NCI-H1092 (cell line): ENCODE data around the gene TMPRSS6.

ENCODE experiments used
- DNase-seq: peaks from one replicate; lab custom pipeline; 2025; lab: John Stamatoyannopoulos, UW

TMPRSS6 gene

DNA sequence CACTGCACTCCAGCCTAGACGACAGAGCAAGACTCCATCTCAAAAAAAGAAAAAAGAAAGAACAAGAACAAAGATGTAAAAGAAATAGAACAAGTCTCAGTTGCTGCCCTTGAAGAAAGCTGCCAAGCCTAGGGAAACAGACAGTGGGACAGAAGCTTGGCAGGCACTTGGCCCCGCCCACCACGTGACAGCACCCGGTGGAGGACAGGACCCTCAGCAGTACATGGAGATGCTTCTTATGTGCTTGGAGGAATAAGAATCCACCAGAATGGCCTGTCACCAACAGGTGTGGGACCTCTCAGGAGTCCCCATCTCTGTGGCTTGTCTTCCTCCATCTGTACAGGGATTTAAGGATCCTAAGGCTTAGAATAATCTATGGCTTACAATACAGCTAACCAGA is 7.6 kb upstream of the TMPRSS6 start:
- no peak for DNase-seq

DNA sequence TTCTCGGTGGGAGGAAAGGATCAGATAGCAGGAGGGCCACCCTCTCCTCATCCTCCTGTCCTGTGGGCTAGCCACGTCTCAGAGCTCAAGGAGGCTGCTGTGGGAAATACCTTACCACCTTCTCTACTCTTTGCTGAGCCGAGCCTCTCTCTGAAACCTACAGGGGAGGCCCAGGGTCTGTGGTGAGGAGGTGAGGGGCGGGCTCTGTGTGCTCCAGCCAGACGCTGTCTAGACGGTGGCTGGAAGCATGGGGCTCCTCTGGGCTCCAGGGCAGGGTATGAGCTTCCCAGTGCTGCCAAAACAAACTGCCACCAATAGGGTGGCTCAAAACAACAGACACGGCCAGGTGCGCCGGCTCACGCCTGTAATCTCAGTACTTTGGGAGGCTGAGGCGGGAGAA is 5.5 kb upstream of the TMPRSS6 start:
- DNase-seq: no peak

DNA sequence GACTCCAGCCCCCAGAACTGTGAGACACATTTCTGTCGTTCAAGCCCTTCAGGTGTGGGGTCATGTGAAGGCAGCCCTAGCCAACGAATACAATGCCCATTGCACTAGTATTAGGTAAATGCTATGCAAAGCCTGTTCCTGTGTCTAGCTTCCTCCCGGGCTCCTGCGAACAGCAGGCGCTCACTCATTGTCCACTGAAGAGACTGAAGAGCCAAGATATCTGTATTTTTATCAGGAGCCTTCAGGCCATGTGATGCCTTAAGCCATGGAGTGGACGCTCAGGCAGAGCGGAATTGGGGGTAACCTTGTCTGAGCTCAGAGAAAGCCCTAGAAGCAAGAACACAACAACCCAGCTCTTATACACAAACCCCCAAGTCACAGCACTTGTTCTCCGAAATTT is 4.2 kb upstream of the TMPRSS6 start:
- no peak for DNase-seq

DNA sequence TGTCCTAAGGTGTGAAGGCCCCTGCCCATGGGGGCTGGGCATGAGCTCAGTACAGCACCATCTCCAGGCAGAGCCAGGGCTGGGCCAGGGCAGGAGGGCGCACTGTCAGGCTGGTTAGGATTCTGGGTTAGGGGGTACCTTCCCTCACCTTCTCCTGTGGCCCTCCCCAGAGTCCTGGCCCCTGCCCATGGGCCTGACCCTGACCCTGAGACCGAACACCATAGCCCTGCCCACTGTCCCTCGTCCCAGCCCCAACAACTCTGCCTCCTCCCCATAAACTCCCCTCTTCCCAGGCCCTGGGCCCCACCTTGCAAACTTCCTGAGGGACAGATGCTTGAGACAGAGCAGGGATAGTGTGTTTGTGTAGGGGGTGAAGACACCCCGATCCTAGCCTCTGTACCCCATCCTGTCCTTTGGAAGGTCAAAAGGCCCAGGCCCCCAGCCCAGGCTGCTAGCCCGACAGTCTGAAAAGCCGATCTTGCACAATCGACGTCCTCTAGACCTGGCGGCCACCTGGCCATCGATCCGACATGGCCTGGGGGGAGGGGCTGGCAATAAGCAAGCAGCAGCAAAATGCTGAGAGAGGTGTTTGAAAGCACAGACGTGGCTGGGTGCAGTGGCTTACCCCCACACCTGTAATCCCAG is 2.7 kb upstream of the TMPRSS6 start:
- no peak for DNase-seq

DNA sequence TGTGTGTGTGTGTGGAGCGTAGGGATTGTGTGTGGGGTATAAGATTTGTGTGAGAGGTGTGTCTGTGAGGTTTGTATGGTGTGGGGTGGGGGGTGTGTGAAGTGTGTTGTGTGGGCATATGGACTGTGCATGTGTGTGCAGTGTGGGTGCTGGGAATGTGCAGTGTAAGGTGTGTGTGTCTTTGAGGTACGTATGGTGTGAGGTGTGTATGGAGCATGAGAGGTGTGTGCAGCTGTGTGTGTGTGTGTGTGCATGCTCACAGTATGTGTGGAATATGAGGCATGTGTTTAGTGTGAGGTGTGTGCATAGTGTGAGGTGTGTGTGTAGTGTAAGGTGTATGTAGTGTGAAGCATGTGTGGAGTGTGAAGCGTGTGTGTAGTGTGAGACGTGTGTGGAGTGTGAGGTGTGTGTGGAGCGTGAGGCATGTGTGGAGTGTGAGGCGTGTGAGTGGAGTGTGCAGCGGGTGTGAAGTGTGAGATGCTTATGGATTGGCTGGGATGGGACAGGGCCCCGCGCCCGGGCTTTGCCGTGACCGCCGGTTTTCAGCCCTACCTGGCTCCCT is 1.7 kb upstream of the TMPRSS6 start:
- no peak for DNase-seq

DNA sequence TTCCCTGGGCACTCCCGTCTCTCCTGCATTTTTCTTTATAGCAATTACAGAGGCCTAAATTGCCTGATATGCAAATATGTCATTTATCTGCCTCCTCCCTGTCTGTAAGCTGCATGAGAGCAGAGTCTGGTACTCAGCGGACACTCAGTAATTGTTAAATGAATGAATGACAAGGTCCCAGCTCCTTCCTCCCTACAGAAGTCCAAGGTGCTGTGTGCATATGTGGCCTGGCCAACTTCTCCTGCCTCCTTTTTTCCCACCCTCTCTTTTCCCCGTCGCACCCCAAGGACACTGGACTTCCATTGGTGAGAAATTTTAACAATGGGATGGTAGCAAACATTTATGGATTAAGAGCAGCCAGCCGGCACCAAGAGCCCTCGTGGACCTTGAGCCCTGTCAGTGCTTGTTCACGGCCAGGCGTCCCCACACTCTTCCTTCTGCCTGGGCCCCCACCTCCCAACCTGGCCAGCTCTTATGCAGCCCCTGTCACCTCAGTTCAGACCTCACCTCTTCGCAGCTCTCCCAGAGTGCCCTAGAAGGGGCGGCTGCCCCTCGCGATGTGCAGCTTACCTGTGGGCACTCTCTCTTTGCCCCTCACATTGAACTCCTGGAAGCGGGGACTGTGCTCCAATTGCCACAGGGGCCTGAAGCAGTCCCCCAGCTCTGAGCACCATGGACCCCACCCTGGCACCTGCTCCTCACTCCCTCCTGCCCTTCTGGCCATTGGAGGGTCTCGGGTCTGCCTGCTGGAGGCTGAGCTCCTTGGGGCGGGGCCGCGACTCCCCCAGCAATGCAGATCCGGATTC is 1.5 kb downstream of the TMPRSS6 start:
- no peak for DNase-seq

DNA sequence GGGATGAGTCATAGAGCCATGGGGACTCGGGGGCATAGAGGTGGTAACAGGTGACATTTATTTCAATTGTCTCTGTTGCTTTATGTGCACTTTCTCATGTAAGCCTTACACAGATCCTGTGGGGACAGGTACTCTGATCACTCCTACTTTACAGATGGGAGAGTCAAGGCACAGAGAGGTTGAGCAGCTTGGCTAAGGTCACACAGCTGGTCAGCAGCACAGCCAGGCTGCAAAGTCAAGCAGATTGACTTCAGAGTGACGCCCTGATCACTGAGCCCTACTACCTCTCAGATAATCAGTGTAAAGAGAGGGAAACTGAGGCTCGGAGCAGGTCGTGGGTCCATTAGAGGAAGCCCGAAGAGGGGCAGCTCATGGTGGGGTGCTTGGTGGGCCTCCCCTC is 3.5 kb downstream of the TMPRSS6 start:
- DNase-seq: no peak

DNA sequence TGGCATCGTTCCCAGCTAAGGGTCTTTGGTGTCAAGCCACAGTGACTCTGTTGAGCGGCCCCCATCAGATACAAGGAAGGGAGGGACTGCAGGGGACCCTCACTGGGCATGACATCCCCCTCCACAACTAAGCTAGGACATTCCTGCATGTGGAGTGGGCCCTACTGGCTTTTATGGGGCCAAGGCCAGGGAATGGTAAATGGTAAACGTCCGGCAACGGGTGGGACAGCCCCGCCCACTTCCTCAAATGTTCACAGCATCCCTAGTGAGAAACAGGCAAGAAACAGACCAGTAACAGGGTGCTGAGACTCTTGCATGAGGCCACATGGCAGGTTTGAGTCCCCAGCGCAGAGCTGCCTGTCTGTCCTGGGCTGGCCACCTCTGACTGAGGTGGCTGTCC is 4.4 kb downstream of the TMPRSS6 start:
- DNase-seq: no peak

DNA sequence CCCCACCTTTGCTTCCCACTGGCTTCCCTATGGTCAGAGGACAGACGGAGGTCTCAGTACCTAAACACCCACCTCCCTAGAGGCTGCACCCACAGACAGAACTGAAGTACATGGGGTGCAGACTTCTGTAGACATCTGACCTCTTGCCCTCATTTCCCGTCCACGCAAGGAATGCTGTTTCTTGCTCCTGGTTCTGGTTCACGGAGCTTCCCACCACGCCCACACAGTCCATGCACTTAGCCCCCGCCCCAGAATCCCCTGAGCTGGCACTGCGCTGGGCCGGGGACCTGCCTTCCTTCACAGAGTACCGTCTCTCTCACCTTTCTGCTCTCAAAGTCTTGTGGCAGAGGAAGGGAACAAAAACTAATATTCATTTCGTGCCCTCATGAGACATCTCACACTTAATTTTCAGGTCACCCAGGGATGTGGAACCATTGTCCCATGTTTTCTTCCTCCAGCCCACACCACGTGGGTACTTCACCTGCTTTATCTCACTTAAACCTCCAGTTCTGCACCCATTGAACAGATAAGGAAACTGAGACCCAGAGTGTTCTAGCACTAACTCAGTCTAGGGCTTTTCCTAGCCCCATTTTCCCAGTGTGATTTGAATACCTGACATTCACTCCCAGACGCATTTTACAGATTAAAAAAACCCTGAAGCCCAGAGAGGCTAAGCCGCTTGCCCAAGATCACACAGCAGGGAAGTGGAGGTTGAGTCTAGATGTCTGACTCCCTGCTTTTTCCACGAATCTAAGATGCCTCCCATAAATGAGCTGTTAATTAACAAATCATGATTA is 5.7 kb downstream of the TMPRSS6 start:
- no peak for DNase-seq

DNA sequence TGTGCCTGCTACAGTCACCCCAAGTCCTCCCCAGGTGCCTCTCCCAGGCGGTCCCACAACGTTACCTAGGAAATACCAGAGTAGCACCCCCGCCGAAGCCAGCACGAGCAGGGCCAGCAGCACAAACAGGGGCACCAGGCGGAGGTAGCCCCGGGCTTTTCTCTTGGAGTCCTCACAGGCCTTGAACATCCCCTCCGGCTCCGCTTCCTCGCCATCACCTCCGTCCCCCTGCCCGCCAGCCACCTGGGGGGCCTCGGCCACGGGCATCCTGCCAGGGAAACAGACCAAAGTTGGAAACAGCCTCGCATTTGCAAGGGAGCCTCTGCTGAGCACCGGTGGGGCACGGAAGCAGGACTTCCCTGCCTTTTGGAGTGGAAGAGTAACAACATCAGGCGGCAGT is 6.4 kb downstream of the TMPRSS6 start:
- DNase-seq: no peak

DNA sequence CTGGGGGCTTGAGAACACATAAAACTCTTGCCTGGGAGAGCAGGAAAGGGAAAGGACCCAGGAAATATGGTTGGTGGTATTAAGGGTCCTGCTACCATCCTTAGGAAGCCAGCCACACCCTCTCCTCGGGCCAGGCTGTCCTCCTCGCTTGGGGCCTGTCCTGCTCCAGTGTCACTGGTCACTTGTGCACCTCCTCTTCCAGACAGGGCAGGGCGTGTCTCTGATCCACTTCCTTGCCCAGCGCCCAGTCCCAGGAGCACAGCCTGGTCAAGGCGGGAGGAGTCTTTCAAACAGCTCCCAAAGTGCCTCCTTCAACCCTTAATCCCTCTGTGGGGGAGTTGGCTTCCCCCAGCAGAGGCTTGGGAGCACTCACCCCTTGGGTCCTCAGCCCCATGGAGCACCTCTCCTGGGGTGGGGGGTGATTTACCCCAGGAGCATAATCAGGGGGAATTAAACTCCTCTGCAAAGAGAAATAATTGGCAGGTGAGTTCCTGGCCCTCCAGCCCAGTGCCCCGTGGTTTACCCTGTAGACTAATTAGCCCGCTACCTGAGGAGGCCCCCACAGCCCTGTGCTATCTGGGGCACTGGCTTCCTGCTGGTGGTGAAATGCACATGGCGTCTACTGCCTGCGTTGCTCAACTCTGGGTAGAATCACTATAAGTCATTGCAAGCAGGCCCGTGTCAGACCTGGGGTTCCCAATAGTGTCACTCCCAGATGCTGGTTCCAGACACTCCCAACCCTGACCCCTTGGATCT is 8.0 kb downstream of the TMPRSS6 start:
- no peak for DNase-seq

DNA sequence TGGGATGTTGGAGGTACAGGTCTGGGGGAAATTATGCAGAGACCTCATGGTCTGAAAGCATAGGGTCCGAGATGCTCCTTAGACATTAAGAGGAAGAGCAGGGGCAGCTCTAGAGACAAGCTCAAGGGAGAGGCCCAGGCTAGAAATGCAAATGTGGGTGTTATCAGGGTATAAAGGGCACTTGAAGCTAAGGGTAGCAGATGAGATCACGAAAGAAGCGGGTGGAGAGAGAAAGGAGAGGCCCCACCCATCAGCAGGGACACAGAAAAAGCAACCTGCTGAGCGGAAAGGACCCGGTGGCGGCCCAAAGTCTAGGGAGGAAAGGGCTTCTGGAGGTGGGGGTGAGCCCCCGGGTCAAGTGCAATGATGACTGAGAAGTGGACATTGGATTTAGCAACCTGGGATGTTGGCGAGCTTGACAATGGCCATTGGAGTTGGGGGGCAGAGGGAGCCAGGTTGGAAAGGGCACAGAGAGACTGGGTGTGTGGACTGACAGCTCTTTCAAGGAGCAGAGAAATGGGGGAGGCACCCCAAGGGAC is 8.9 kb downstream of the TMPRSS6 start:
- DNase-seq: no peak

DNA sequence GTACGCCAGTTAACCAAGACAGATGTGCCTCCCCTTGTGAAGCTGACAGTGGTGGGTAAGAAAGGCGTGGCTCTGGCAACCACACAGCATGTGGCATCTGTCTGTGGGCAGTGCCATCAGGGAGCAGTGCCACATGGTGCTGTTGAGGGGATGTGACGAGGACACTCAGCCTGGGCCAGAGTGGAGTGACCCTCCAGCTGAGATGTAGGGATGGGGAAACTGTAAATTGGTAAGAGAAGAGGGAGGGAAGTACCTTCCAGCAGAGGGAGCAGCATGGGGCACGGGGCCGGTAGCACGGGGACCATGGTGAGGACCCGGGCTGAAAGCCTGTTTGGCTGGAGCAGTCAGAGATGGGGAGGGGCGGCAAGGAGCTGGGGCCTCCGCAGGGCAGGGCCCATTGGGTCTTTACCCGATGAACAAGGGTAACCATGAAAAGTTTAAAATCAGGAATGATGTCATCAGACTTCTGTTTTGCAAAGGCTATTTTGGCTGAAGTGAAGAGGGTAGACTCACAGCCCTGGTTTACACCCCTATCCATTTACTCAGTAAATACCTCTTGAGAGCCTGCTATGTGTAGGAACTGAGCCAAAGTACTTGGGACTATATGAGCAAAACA is 10.4 kb downstream of the TMPRSS6 start:
- DNase-seq: no peak

DNA sequence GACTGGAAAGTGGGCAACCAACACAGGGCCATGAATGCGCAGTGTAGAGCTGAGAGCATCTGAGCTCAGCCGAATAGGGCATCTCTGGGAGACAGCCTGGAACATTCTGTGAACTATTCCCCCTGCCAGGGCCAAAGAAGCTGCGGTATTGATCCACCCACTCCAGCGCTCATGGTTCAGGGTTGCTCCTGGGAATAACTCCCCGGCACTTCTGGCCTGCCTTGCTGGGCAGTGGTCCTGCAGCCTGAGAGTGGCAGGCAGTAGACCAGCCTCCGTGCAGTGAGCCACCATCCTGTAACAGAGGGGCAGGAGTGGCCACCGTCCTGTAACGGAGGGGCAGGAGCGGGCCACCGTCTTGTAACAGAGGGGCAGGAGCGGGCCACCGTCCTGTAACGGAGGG is 12.2 kb downstream of the TMPRSS6 start:
- DNase-seq: no peak

DNA sequence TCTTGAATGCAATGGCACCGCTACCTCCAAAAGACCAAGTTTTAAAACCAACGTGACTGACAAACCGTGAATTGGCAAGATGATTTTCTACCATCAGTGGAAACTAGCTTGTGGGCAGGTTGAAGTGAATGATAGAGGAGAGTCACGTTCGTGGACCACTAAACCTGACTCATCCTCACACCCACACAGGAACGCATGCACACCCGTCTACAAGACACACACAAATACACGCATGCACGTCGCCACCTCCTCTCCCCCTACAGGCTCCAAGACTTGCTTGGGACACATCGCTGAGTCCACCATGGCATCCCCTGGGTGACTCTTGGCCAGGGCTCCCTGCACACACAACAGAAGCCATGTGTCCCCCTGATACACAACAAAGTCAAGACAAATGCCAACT is 14.4 kb downstream of the TMPRSS6 start:
- DNase-seq: no peak

DNA sequence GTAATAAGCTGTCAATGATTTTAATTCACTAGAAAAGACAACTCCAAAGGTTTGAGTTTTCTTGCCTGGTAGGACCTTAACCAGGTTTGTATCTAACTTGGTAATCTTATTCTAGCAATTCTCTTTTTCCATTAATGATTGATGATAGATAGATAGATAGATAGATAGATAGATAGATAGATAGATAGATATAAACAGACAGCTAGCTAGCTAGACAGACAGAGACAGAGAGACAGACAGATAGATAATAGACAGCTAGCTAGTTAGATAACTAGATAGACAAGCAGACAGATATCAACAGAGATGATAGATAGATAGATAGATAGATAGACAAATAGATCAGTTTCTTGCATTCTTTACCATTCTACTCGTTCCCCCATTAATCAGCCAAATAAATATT is 15.3 kb downstream of the TMPRSS6 start:
- no peak for DNase-seq

DNA sequence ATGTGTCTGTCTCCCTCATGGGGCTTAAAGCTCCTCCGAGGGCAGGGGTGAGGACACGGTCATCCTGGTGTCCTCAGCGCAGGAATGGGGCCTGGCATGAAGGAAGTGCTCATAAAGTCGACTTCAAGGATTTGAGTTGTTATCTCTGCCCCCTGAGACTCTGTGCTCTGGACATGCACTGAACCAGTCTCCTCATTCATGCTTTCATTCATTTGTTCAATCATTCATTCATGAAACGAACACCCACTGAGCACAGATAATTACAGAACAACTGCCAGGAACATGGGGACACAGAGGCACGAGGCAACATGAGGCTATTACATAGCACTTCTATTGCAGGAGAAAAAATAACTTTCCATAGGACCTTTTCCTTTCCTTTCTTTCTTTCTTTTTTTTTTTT is 16.5 kb downstream of the TMPRSS6 start:
- DNase-seq: no peak

DNA sequence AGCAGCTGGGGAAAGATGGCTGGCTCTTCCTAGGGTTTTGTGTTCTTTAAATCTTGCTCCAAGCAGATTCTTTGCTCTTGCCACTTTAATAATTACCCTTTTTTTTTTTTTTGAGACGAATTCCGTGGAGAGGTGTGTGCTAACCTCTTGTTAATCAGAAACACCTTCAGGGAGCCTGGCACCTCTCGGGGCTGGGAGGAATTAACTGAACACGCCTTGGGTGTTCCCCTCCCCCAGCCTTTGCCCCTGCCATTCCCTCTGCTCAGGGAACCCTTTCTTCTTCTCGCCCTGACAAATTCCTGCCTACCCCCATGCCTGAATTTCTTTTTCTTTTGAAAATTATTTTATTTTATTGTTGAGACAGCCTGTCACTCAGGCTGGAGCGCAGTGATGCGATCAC is 17.5 kb downstream of the TMPRSS6 start:
- DNase-seq: no peak

DNA sequence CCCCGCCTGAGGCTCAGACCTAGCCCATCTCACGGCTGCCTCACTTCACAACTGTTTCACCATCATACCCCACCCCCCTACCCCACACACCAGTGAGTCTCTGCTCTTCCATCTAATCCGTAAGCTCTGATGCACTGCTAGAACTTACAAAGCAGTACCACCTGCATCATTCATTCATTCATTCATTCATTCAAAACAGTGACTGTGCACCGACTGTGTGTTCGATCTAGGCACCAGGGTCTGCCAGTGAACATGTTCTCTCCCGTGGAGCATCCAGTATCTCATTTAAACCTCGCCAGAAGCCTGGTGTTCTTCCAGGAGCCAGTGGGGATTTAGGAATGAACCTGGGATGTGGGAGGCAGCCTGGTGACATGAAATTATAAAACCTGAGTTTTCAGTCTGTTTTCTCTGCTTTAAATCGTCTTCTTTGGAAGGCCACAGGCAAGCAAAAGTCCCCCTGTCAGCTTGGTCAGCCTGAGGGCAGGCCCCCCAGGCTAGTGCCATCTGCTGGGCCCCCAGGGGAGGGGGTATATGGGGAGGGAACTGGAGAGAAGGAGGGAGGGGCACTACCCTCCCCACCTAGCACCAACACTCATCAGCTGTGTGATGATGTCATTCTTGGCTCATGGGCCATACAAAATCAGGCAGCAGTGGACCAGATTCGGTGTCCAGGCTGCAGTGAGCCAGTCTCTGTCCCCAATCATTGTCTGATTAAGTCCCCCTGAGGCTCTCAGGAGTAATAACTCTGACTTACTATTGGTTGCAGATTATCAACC is 18.4 kb downstream of the TMPRSS6 start:
- no peak for DNase-seq

DNA sequence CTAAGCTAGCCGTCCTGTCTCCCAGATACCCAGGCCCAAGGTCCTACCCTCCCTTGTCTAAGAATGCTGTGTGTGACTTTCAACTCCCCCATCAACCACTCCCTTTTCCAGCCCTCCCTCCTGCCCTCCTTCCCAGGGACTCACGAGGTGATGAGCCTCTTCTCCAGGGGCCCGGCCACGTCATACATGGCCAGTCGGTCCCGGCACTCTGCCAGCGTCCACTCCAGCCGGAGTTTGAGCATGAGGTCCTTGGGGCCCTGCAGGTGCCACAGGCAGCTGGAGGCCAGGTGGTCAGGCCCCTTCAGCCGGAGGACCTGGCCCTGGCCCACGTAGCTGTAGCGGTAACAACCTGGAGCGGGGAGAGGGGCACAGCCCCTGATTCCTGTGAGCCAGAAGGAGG is 20.1 kb downstream of the TMPRSS6 start:
- no peak for DNase-seq
